SK-N-MC (cell line): ENCODE results near the gene ZNF362.

Source experiments
- EZH2 ChIP-seq: fragments of 200-600 bp; sonication (generic); IDR thresholded peaks from one replicate; pipeline ENCODE4 v1.6.1; 2017; ENCODE audit warnings: antibody characterized with exemption
- FOXP2 ChIP-seq: optimal IDR thresholded peaks from 2 replicates; pipeline ENCODE3; 2011; ENCODE audit warnings: mild to moderate bottlenecking, moderate library complexity; ENCODE audit not compliant: insufficient read depth; ENCODE audit errors: extremely low read length, control extremely low read depth
- POLR2AphosphoS5 ChIP-seq: IDR thresholded peaks from 2 replicates; pipeline ENCODE4 v1.6.1; 2012; ENCODE audit warnings: mild to moderate bottlenecking, low read depth, low read length, borderline replicate concordance

GRCh38 chr1:33242652-33243051 lies 13.6 kb upstream of the ZNF362 start:
- TF ChIP-seq EZH2: no peak
- TF ChIP-seq POLR2AphosphoS5: no peak
- TF ChIP-seq FOXP2: no peak
